Inflammatory macrophage (primary cell): ENCODE results near the gene ZNF577.

ENCODE experiments used
- DNase-seq, 2 donors: peaks; one replicate each; pipeline ENCODE4 v3.0.0-alpha.2; 2020 to 2022

Gene ZNF577

DNA sequence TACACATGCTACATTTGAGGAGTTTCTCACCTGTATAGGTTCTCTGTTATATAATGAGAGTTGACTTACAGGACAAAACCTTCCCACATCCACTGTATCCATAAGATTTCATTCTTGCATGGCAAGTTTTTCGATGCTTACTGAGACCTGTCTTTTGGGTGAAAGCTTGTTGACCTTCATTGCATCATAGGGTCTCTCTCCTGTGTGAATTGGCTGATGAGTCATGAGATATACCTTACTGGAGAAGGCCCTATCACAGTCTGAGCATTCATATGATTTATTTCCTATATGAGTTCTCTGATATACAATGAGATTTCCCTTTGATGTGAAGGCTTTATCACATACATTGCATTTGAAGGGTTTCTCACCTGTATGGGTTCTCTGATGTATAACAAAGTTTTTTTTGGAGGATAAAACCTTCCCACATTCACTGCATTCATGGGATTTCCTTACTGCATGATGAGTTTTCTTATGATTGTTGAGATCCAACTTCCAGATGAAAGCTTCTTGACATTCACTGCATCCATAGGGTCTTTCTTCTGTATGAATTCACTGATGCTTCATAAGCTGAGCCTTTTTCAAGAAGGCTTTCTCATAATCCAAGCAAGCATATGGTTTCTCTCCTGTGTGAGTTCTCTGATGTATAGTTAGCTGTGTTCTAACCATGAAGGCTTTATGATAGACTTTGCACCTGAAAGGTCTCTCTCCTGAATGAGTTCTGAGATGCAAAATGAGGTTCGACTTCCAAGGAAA is 25.7 kb downstream of the ZNF577 start:
- DNase-seq: no peak

DNA sequence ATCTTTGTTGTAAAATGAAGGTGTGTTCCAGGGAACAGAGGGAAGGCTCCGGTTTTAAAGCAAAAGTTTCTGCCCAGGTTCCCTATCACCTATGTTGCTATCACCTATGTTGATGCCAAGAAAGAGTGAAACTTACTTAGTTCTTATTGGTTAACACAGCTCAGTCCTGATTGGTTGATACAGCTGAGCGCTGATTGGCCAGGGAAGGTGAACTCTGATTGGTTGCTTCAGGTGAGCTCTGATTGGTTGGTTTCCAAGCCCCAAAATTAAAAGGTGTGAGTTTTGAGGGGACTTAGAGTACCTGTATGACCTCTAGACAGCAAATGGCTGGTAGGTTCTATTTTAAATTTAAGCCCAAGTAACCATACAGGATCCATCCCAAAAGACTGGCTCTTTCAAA is 50.6 kb downstream of the ZNF577 start:
- DNase-seq: no peak

DNA sequence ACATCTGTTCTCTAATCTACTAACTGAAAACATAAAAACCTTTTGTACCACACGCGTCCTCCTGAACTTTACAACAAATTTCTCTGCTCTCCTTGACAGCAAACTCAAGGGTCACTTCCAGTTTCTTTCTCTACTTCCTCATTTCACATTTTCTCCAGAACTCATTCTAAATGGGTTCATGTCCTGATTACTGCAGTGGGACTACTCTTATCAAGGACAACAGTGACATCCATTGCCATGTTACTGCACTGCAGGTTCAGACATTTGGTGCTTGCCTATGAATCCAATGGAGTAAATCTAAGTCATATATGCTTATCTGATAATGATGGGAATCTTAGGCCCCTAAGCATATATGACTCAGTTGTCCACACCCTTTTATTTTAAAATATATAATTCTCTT is 57.5 kb downstream of the ZNF577 start:
- peak; percentile 86 to 96 for DNase-seq

DNA sequence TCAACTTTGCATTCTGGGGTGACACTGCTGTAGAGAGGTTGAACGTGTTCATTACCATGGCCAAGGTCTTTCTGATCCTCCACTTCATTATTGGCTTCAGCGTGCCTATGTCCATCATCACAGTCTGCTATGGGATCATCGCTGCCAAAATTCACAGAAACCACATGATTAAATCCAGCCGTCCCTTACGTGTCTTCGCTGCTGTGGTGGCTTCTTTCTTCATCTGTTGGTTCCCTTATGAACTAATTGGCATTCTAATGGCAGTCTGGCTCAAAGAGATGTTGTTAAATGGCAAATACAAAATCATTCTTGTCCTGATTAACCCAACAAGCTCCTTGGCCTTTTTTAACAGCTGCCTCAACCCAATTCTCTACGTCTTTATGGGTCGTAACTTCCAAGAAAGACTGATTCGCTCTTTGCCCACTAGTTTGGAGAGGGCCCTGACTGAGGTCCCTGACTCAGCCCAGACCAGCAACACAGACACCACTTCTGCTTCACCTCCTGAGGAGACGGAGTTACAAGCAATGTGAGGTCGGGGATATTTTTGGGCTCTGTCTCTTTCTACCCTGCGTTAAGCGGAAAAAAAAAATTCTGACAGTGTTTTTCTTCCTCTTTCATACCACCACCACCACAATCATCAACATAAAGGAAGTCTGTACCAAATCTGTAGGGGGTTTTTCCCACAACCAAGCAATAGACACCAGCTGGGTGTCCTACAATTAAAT is 63.3 kb downstream of the ZNF577 start:
- peak; percentile 87 to 90 for DNase-seq

DNA sequence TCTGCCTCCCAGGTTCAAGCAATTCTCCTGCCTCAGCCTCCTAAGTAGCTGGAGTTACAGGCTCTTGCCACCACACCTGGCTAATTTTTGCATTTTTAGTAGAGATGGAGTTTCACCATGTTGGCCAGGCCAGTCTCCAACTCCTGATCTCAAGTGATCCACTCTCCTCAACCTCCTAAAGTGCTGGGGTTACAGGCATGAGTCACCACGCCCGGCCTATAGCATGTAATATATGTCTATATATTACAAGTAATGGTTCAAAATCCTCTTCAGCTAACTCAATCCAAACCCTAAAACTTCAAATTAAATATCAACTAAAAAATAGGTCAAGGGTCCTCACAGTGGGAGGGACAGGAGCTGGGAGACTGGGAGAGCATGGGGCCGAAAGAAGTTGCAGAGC is 64.8 kb downstream of the ZNF577 start:
- no peak for DNase-seq

DNA sequence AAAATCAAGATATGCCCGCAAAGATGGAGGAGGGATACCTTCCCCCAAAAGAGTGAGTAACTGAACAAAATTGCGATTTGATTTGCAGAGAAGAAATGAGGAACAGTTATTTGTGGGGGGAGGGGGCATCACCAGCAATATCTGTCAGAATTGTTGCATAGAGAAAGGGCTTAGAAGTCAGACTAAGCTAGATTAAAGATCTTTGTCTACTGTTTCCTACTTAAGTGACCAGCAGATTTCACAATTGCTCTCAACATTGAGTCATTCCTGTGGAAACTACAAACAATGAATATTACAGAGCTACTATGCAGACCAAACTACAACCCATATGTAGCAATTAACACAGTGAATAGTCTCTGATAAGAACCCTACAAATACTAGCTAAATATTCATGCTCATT is 65.4 kb downstream of the ZNF577 start:
- peak; percentile 86 to 95 for DNase-seq

DNA sequence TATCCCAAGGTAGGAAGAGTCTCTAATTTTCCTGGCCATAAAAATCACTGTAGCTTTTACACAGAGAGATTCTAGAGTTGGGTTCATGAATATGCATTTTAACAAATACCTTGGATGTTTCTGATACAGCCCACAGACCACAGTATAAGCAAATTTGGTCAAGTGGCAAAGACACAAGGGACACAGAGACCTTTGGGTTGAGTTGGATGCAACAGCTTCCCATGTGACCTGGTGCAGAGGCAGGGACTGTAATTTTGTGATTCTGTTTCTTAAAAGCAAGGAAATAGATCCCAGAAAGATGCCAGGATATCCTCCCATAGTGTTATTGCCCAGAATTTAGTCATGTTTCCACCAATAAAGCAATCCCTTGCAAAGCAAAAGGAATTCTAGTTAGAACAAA is 65.8 kb downstream of the ZNF577 start:
- peak; percentile 41 to 54 for DNase-seq

DNA sequence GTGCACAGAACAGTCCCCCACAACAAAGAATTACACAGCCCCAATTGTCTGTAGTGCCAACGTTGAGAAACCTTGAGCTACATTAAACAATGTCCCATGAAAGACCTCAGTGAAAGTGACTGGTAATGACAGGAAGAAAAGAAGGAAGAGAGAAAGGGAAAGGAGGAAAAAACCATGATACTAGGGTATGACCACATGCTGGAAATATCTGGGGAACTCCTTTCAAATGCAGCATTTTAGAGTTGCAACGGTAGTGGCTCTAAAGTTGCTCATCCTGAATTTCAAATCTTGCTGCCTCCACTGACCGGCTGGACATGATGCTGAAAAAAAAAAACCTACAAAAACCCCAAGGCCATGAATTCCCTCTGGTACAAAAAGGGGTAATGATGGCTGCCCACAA is 66.3 kb downstream of the ZNF577 start:
- DNase-seq: no peak
